Measurements from ENCODE around the gene MYO5B. TPM values are rescaled to one million over a fixed set of nuclear protein-coding genes. Genes with fewer than 3 reads are reported as not detected.

MYO5B gene
- total RNA-seq, 4 donors from 2014 or later: 58.2 to 102 (median 89.9) TPM

DNA sequence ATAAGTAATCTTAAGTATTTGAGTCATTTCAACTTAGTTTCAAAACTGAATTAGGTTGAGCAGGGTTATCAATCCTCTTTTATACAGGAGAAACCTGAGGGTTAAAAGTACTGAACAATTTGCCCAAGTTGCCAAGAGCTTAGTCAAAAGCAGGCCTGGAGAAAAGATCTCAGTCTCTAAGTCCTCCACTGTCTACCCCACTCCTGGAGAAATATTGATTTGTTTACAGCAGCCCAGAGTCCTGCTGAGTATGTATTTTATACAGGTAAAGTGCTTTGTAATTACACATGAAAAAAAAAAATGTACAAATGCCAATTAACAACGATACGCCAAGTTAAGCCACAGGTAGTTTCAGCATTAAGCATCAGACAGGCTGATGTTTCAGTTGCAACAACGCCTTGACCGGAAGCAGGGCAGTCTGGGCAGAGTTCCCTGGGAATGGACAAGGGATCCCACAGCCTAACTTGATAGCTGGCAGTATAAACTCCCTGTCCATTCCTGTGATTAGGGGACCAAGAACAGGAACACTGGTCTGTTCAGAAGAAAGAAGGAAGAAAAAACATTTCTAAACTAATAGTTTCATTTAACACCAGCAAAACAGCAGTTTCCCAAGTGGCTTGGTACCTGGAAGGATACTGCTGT is 132.9 kb downstream of the MYO5B start:
- TF ChIP-seq CTCF (IDR thresholded peaks at IDR 0.05) (no peak), POLR2A (IDR thresholded peaks at IDR 0.05) (peak in 1 of 2 donors; percentile 14)
- intact Hi-C loops (cut with DNase I): no loop called here
- Histone ChIP-seq H3K4me3 (replicated peaks in 1 of 3) (no peak overlapping the region), H3K27me3 (no peaks in the 10 kb centered on the region), H3K4me1 (peaks cover 33 to 41% of the 10 kb centered on the region in 2 donors), H3K9me3 (no peaks in the 10 kb centered on the region), H3K27ac (peak overlapping the region; percentile 3 to 81 (median 56)), H3K36me3 (no peaks in the 10 kb centered on the region)
- WGBS, 2 donors: 14 to 18% methylated on average over 4 of the region's 4 CpGs
- DNase-seq: peak; percentile 82 to 91

DNA sequence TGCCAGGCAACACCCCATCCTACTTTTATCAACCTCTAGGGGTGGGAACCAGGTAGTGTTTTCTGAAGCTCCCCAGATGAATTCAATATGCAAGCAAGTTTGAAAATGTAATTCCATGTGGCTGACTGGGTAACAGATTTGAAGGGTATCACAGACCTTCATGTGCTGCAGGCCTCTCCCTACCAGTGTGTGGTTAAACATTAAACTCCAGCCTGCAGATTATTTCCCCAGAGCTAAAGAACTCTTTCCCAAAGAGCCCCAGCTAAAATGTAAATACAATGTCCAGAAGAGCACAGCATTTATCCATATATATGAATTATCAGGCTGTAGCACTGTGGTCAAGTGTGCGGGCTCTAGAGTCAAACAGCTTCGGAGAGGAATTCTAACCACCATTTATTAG is 134.1 kb downstream of the MYO5B start:
- intact Hi-C loops (cut with DNase I): no loop called here
- TF ChIP-seq CTCF (IDR thresholded peaks at IDR 0.05) (no peak), POLR2A (IDR thresholded peaks at IDR 0.05) (no peak)

DNA sequence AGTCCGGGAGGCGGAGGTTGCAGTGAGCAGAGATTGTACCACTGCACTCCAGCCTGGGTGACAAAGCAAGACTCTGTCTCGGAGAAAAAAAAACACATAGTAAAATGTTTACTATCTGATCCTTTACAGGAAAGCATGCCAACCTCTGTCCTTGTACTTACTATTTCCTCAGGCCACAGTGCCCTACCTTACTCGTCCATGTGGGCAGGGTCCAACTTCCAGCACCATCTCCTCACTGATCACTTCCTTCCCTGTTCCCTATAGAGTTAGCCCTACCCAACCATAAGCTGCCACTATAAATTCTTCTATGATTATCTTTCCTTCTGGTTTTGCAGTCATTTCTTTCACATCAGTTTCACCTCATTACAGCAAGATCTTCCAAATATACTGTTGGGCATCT is 136.2 kb downstream of the MYO5B start:
- WGBS, 2 donors: 83 to 88% methylated on average over 4 of the region's 4 CpGs

More for the DNA sequence above, 134.1 kb downstream of the MYO5B start:
- DNase-seq: no peak
- Histone ChIP-seq H3K27me3 (no peaks in the 10 kb centered on the region), H3K36me3 (no peaks in the 10 kb centered on the region), H3K4me3 (replicated peaks in 1 of 3) (no peak overlapping the region), H3K27ac (peak overlapping the region in 1 of 3 donors; percentile 74), H3K9me3 (no peaks in the 10 kb centered on the region), H3K4me1 (peaks cover 33 to 44% of the 10 kb centered on the region in 2 donors)
- WGBS, 2 donors: 93 to 96% methylated on average over 2 of the region's 2 CpGs

GRCh38 chr18:50057009-50057408 is 137.9 kb downstream of the MYO5B start:
- TF ChIP-seq CTCF (IDR thresholded peaks at IDR 0.05): no peak
- TF ChIP-seq POLR2A (IDR thresholded peaks at IDR 0.05): no peak
- intact Hi-C loops (cut with DNase I): no loop called here
- no peak overlapping the region for H3K27ac ChIP-seq

More for the DNA sequence above, 136.2 kb downstream of the MYO5B start:
- intact Hi-C loops (cut with DNase I): no loop called here
- peaks cover 18 to 26% of the 10 kb centered on the region in 2 donors for H3K4me1 ChIP-seq
- TF ChIP-seq POLR2A (IDR thresholded peaks at IDR 0.05) (no peak), CTCF (IDR thresholded peaks at IDR 0.05) (no peak)
- no peaks in the 10 kb centered on the region for H3K9me3 ChIP-seq
- no peak overlapping the region for H3K27ac ChIP-seq
- H3K36me3 ChIP-seq: no peaks in the 10 kb centered on the region
- H3K27me3 ChIP-seq: no peaks in the 10 kb centered on the region
- no peak overlapping the region for H3K4me3 ChIP-seq (replicated peaks in 1 of 3)
- DNase-seq: no peak

DNA sequence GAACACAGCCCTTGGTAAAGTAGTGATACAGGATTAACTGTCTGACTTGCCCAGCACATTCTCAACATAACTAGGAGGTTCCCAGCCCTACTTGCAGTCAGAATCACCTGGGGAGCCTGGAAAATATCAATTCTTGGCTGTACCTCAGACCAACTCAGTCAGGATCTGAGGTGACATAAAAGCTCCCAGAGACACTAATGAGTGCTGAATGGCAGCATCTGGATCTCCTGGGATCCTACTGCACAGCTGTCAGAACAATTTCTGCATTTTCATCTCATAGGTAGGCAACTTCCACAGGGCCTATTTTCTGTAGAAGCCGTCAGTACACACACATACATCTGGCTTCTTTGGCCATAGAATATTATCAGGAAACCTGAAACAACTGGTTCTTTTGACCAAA is 138.8 kb downstream of the MYO5B start:
- Histone ChIP-seq H3K27me3 (no peaks in the 10 kb centered on the region), H3K4me3 (replicated peaks in 1 of 3) (no peak overlapping the region), H3K27ac (no peak overlapping the region), H3K9me3 (no peaks in the 10 kb centered on the region), H3K4me1 (peaks cover 0 to 3% of the 10 kb centered on the region in 2 donors), H3K36me3 (no peaks in the 10 kb centered on the region)
- no peak for DNase-seq
- 95% methylated on average over 1 of the region's 1 CpG for WGBS, 2 donors
- intact Hi-C loops (cut with DNase I): no loop called here
- TF ChIP-seq POLR2A (IDR thresholded peaks at IDR 0.05): no peak
- no peak for TF ChIP-seq CTCF (IDR thresholded peaks at IDR 0.05)

More at GRCh38 chr18:50057009-50057408, 137.9 kb downstream of the MYO5B start:
- Histone ChIP-seq H3K9me3 (no peaks in the 10 kb centered on the region), H3K4me1 (peaks cover 5 to 11% of the 10 kb centered on the region in 2 donors), H3K4me3 (replicated peaks in 1 of 3) (no peak overlapping the region), H3K27me3 (no peaks in the 10 kb centered on the region), H3K36me3 (no peaks in the 10 kb centered on the region)
- DNase-seq: no peak

Data from thyroid gland (tissue), 4 donors.